B cell (primary cell): ENCODE measurements around the gene NET1. TPM values are rescaled to one million over a fixed set of nuclear protein-coding genes. Genes with fewer than 3 reads are reported as not detected.

Experiments
- ATAC-seq: fragments of 200-7000 bp; cut with Tn5 transposase; one replicate; pipeline ENCODE4 v1.10.0; 2021; ENCODE audit warnings: low read depth, mild to moderate bottlenecking, moderate number of reproducible peaks, moderate library complexity
- CTCF ChIA-PET: fragments of 350-600 bp; sonication (Branson Sonifier 250); formaldehyde crosslinking; loops from one replicate; lab custom pipeline; 2021; ENCODE audit warnings: antibody characterized with exemption, inconsistent platforms; lab: Charles Lee
- POLR2A ChIA-PET: fragments of 350-600 bp; sonication (Branson Sonifier 250); formaldehyde crosslinking; loops from one replicate; lab custom pipeline; 2021; ENCODE audit warnings: antibody characterized with exemption; lab: Charles Lee
- DNase-seq: peaks from one replicate; pipeline ENCODE4 v3.0.0; 2013
- H2AFZ ChIP-seq: 2 replicates; pipeline ENCODE4 v1.6.1; 2012; ENCODE audit warnings: mild to moderate bottlenecking, low read depth, low read length; ENCODE audit not compliant: insufficient read depth, poor library complexity, severe bottlenecking
- H3K27ac ChIP-seq, 2 donors: 1 replicate in 1 of 2; 2 replicates in 1 of 2; pipeline ENCODE4 v1.5.1; 2012 to 2013; ENCODE audit warnings: low read length in 2 of 2, mild to moderate bottlenecking in 2 of 2, moderate library complexity in 1 of 2
- H3K27me3 ChIP-seq, 4 experiments: fragments of 200-600 bp in 1 of 4; sonication (generic) in 1 of 4; replicated peaks in 1 of 4; 1 replicate in 2 of 4; 2 replicates in 2 of 4; pipeline versions ENCODE4 v1.6.1 to v1.7.0; 2013 to 2016; ENCODE audit warnings: low read length in 3 of 4, mild to moderate bottlenecking in 2 of 4, mixed read lengths in 1 of 4, moderate library complexity in 1 of 4; ENCODE audit not compliant: insufficient read depth in 4 of 4, control insufficient read depth in 3 of 4; ENCODE audit errors: control extremely low read depth in 1 of 4
- H3K36me3 ChIP-seq, 2 experiments: replicated peaks in 1 of 2; 1 replicate in 1 of 2; 2 replicates in 1 of 2; pipeline versions ENCODE4 v1.6.1 to v1.7.1; 2013; ENCODE audit warnings: low read length in 1 of 2; ENCODE audit not compliant: insufficient read depth in 2 of 2, control insufficient read depth in 1 of 2; ENCODE audit errors: control extremely low read depth in 1 of 2, extremely low read depth in 1 of 2
- H3K4me1 ChIP-seq, 2 donors: fragments of 200-600 bp in 1 of 2; sonication (generic) in 1 of 2; 1 replicate in 1 of 2; 2 replicates in 1 of 2; pipeline versions ENCODE4 v1.5.1 to v1.6.1; 2013 to 2017; ENCODE audit warnings: low read length in 2 of 2; ENCODE audit not compliant: control insufficient read depth in 2 of 2, insufficient read depth in 2 of 2
- H3K4me2 ChIP-seq: replicated peaks from 2 replicates; pipeline ENCODE3; 2012; ENCODE audit warnings: mild to moderate bottlenecking, low read depth, low read length; ENCODE audit not compliant: poor library complexity, severe bottlenecking
- H3K4me3 ChIP-seq, 5 experiments: fragments of 200-600 bp in 1 of 5; sonication (generic) in 1 of 5; 1 replicate in 3 of 5; 2 replicates in 2 of 5; pipeline versions ENCODE4 v1.5.1 to v1.7.0; 2011 to 2016; ENCODE audit warnings: low read length in 4 of 5, mild to moderate bottlenecking in 4 of 5, low read depth in 2 of 5, control low read depth in 1 of 5, moderate library complexity in 1 of 5; ENCODE audit not compliant: insufficient read depth in 1 of 5; ENCODE audit errors: control extremely low read depth in 1 of 5, extremely low read depth in 1 of 5
- H3K79me2 ChIP-seq: fragments of 200-600 bp; sonication (generic); one replicate; pipeline ENCODE4 v1.6.0; 2016; ENCODE audit warnings: low read length; ENCODE audit not compliant: control insufficient read depth, insufficient read depth
- H3K9ac ChIP-seq: fragments of 200-600 bp; sonication (generic); 2 replicates; pipeline ENCODE4 v1.6.1; 2017; ENCODE audit warnings: mild to moderate bottlenecking, low read length, moderate library complexity
- H3K9me3 ChIP-seq, 3 donors: one replicate each; pipeline versions ENCODE4 v1.6.1 to v1.7.1; 2013; ENCODE audit warnings: low read length in 2 of 3; ENCODE audit not compliant: control insufficient read depth in 2 of 3, insufficient read depth in 1 of 3; ENCODE audit errors: control extremely low read depth in 1 of 3
- H4K20me1 ChIP-seq: 2 replicates; pipeline ENCODE4 v1.6.0; 2012; ENCODE audit warnings: mild to moderate bottlenecking, low read length; ENCODE audit not compliant: insufficient read depth, control insufficient read depth, poor library complexity, severe bottlenecking
- H3K27ac Mint-ChIP-seq: one replicate; pipeline ENCODE4 v1.8.0; 2021; ENCODE audit warnings: mixed read lengths
- H3K27me3 Mint-ChIP-seq: one replicate; pipeline ENCODE4 v1.8.0; 2021; ENCODE audit warnings: mixed read lengths
- H3K4me1 Mint-ChIP-seq: one replicate; pipeline ENCODE4 v1.8.0; 2021; ENCODE audit warnings: mixed read lengths
- H3K4me3 Mint-ChIP-seq: one replicate; pipeline ENCODE4 v1.8.0; 2021; ENCODE audit warnings: mixed read lengths
- H3K9me3 Mint-ChIP-seq: one replicate; pipeline ENCODE4 v1.8.0; 2022; ENCODE audit warnings: mixed read lengths; ENCODE audit not compliant: insufficient read depth
- CTCF ChIP-seq: fragments of 200-600 bp; IDR thresholded peaks from one replicate; pipeline ENCODE4 v1.8.0; 2022; ENCODE audit warnings: antibody characterized with exemption, mild to moderate bottlenecking
- EZH2 ChIP-seq: IDR thresholded peaks from 2 replicates; pipeline ENCODE4 v1.6.1; 2012; ENCODE audit warnings: borderline replicate concordance, low read depth, mild to moderate bottlenecking, moderate library complexity, low read length; ENCODE audit not compliant: insufficient read depth, poor library complexity, severe bottlenecking
- WGBS: methylation state at CpG from one replicate; pipeline ENCODE4 v1.1.5; 2013; ENCODE audit warnings: missing lambda C conversion rate; ENCODE audit not compliant: insufficient coverage; 5-methylcytosine and 5-hydroxymethylcytosine counted together
- intact Hi-C: fragments of 100-400 bp; cut with micrococcal nuclease; formaldehyde crosslinking; loops from one replicate; pipeline ENCODE4 v1.10.0; 2022
- polyA plus RNA-seq: library from polyadenylated mRNA; depleted of rRNA; stranded (reverse); fragments of >200 nt; gene quantifications from 2 replicates; pipeline ENCODE4 v1.2.3, GENCODE V29; 2012
- total RNA-seq, 2 donors: library from RNA; stranded (reverse); fragments of 120-200 nt in 1 of 2; gene quantifications; 1 replicate in 1 of 2; 2 replicates in 1 of 2; pipeline versions ENCODE4 v1.2.3 to v1.2.4, GENCODE V29; 2013 to 2022

The NET1 gene
- total and polyA plus RNA-seq, 2 donors (not counting 1 experiment from before 2014, with no cell fraction given): 3.5 to 6.4 TPM

GRCh38 chr10:5369362-5370158 lies 42.8 kb upstream of the NET1 start:
- H3K4me2 ChIP-seq: no peak overlapping the region
- H3K27ac ChIP-seq: no peak overlapping the region
- H3K27me3 ChIP-seq: peaks cover 0 to 4% (median 2%) of the 10 kb centered on the region in 4 experiments
- Mint-ChIP-seq H3K27ac (no peak overlapping the region), H3K9me3 (peaks cover 7% of the 10 kb centered on the region), H3K4me1 (no peaks in the 10 kb centered on the region), H3K4me3 (no peak overlapping the region), H3K27me3 (peaks cover 15% of the 10 kb centered on the region)
- POLR2A ChIA-PET: no interaction called here
- ATAC-seq (no peak), DNase-seq (no peak)
- peaks cover 0 to 18% (median 0%) of the 10 kb centered on the region in 3 donors for H3K9me3 ChIP-seq
- WGBS: 79% methylated on average over 13 of the region's 16 CpGs
- H3K9ac ChIP-seq: no peak overlapping the region
- CTCF ChIA-PET: no interaction called here
- H2AFZ ChIP-seq: no peak overlapping the region
- H3K4me3 ChIP-seq: no peak overlapping the region
- TF ChIP-seq EZH2 (no peak), CTCF (no peak)
- H3K79me2 ChIP-seq: no peaks in the 10 kb centered on the region
- intact Hi-C loops: no loop called here
- H3K36me3 ChIP-seq: no peaks in the 10 kb centered on the region
- no peaks in the 10 kb centered on the region for H4K20me1 ChIP-seq
- no peaks in the 10 kb centered on the region for H3K4me1 ChIP-seq
